ENCODE data around the gene HNRNPA1L2.
"Not testable (repeated sequence)": the region's sequence is repeated elsewhere in the genome, so short reads cannot be mapped to it uniquely, and the experiment has no call there.

Gene HNRNPA1L2

GRCh38 chr13:52659340-52659739 lies 17.1 kb downstream of the HNRNPA1L2 start:
- peaks cover 6% of the 10 kb centered on the region for H3K4me1 ChIP-seq (ENCODE audit: insufficient read depth, low read length)
- no peak overlapping the region for H2AFZ ChIP-seq (ENCODE audit: low read depth, low read length)
- H3K4me3 ChIP-seq (ENCODE audit: low read length): no peak overlapping the region
- peaks cover 66% of the 10 kb centered on the region for H3K36me3 ChIP-seq (ENCODE audit: insufficient read depth, low read length)
- no peaks in the 10 kb centered on the region for H3K27me3 ChIP-seq (ENCODE audit: insufficient read depth, low read length)
- H3K9me3 ChIP-seq (ENCODE audit: low read length): no peaks in the 10 kb centered on the region

- Histone ChIP-seq H3K4me3 (ENCODE audit: low read length) (no peak overlapping the region), H3K36me3 (ENCODE audit: insufficient read depth, low read length) (peaks cover 90% of the 10 kb centered on the region)
Observed at GRCh38 chr13:52664272-52664671, 22.0 kb downstream of the HNRNPA1L2 start.

GRCh38 chr13:52665325-52665724 lies 23.1 kb downstream of the HNRNPA1L2 start:
- Histone ChIP-seq H3K4me3 (ENCODE audit: low read length) (no peak overlapping the region), H3K9me3 (ENCODE audit: low read length) (no peaks in the 10 kb centered on the region), H3K4me1 (ENCODE audit: insufficient read depth, low read length) (no peaks in the 10 kb centered on the region), H2AFZ (ENCODE audit: low read depth, low read length) (no peak overlapping the region), H3K27me3 (ENCODE audit: insufficient read depth, low read length) (no peaks in the 10 kb centered on the region), H3K36me3 (ENCODE audit: insufficient read depth, low read length) (peaks cover 91% of the 10 kb centered on the region)

More at GRCh38 chr13:52664272-52664671, 22.0 kb downstream of the HNRNPA1L2 start:
- Histone ChIP-seq H2AFZ (ENCODE audit: low read depth, low read length) (no peak overlapping the region), H3K9me3 (ENCODE audit: low read length) (no peaks in the 10 kb centered on the region), H3K27me3 (ENCODE audit: insufficient read depth, low read length) (no peaks in the 10 kb centered on the region), H3K4me1 (ENCODE audit: insufficient read depth, low read length) (no peaks in the 10 kb centered on the region)

GRCh38 chr13:52669677-52670076 lies 27.4 kb downstream of the HNRNPA1L2 start:
- no peak overlapping the region for H2AFZ ChIP-seq (ENCODE audit: low read depth, low read length)
- H3K36me3 ChIP-seq (ENCODE audit: insufficient read depth, low read length): peaks cover 68% of the 10 kb centered on the region
- H3K4me1 ChIP-seq (ENCODE audit: insufficient read depth, low read length): no peaks in the 10 kb centered on the region
- H3K9me3 ChIP-seq (ENCODE audit: low read length): no peaks in the 10 kb centered on the region
- no peaks in the 10 kb centered on the region for H3K27me3 ChIP-seq (ENCODE audit: insufficient read depth, low read length)
- no peak overlapping the region for H3K4me3 ChIP-seq (ENCODE audit: low read length)

GRCh38 chr13:52670726-52671125 lies 28.5 kb downstream of the HNRNPA1L2 start:
- no peak overlapping the region for H3K4me3 ChIP-seq (ENCODE audit: low read length)
- H3K4me1 ChIP-seq (ENCODE audit: insufficient read depth, low read length): no peaks in the 10 kb centered on the region
- peaks cover 64% of the 10 kb centered on the region for H3K36me3 ChIP-seq (ENCODE audit: insufficient read depth, low read length)
- H2AFZ ChIP-seq (ENCODE audit: low read depth, low read length): no peak overlapping the region
- H3K27me3 ChIP-seq (ENCODE audit: insufficient read depth, low read length): no peaks in the 10 kb centered on the region
- H3K9me3 ChIP-seq (ENCODE audit: low read length): no peaks in the 10 kb centered on the region

GRCh38 chr13:52673465-52673864 lies 31.2 kb downstream of the HNRNPA1L2 start:
- Histone ChIP-seq H3K9me3 (ENCODE audit: low read length) (no peaks in the 10 kb centered on the region), H3K4me3 (ENCODE audit: low read length) (no peak overlapping the region), H3K36me3 (ENCODE audit: insufficient read depth, low read length) (peaks cover 62% of the 10 kb centered on the region), H3K27me3 (ENCODE audit: insufficient read depth, low read length) (no peaks in the 10 kb centered on the region), H2AFZ (ENCODE audit: low read depth, low read length) (no peak overlapping the region), H3K4me1 (ENCODE audit: insufficient read depth, low read length) (no peaks in the 10 kb centered on the region)

- H3K4me1 ChIP-seq (ENCODE audit: insufficient read depth, low read length): no peaks in the 10 kb centered on the region
- no peaks in the 10 kb centered on the region for H3K27me3 ChIP-seq (ENCODE audit: insufficient read depth, low read length)
- no peaks in the 10 kb centered on the region for H3K9me3 ChIP-seq (ENCODE audit: low read length)
- H2AFZ ChIP-seq (ENCODE audit: low read depth, low read length): no peak overlapping the region
- peaks cover 74% of the 10 kb centered on the region for H3K36me3 ChIP-seq (ENCODE audit: insufficient read depth, low read length)
- H3K4me3 ChIP-seq (ENCODE audit: low read length): no peak overlapping the region
Observed at GRCh38 chr13:52677823-52678222, 35.6 kb downstream of the HNRNPA1L2 start.

- H2AFZ ChIP-seq (ENCODE audit: low read depth, low read length); H3K4me3 ChIP-seq (ENCODE audit: low read length); H3K4me1 ChIP-seq (ENCODE audit: insufficient read depth, low read length); H3K27me3 ChIP-seq (ENCODE audit: insufficient read depth, low read length); H3K9me3 ChIP-seq (ENCODE audit: low read length): not testable (repeated sequence)
- peaks cover 66% of the 10 kb centered on the region for H3K36me3 ChIP-seq (ENCODE audit: insufficient read depth, low read length)
Observed at GRCh38 chr13:52685806-52686205, 43.6 kb downstream of the HNRNPA1L2 start.

- H2AFZ ChIP-seq (ENCODE audit: low read depth, low read length): no peak overlapping the region
- peaks cover 65% of the 10 kb centered on the region for H3K36me3 ChIP-seq (ENCODE audit: insufficient read depth, low read length)
- no peak overlapping the region for H3K4me3 ChIP-seq (ENCODE audit: low read length)
- no peaks in the 10 kb centered on the region for H3K4me1 ChIP-seq (ENCODE audit: insufficient read depth, low read length)
- no peaks in the 10 kb centered on the region for H3K27me3 ChIP-seq (ENCODE audit: insufficient read depth, low read length)
- no peaks in the 10 kb centered on the region for H3K9me3 ChIP-seq (ENCODE audit: low read length)
Observed at GRCh38 chr13:52686376-52686775, 44.1 kb downstream of the HNRNPA1L2 start.

Measured in neuron (in vitro differentiated cells).